Glutamatergic neuron (in vitro differentiated cells): ENCODE data around the gene FAM149B1. TPM values are rescaled to one million over a fixed set of nuclear protein-coding genes. Genes with fewer than 3 reads are reported as not detected.
A peak's percentile ranks its signal among the peaks of the same experiment; 100 is the strongest.

Experiments used
- DNase-seq: peaks from one replicate; pipeline ENCODE4 v3.0.0; 2022
- H3K27ac Mint-ChIP-seq: one replicate; pipeline ENCODE4 v1.8.0; 2020; ENCODE audit warnings: mild to moderate bottlenecking, mixed read lengths, inconsistent platforms; ENCODE audit not compliant: unreplicated experiment
- H3K27me3 Mint-ChIP-seq: one replicate; pipeline ENCODE4 v1.8.0; 2020; ENCODE audit warnings: mild to moderate bottlenecking, moderate library complexity, mixed read lengths, inconsistent platforms; ENCODE audit not compliant: unreplicated experiment
- H3K36me3 Mint-ChIP-seq: one replicate; pipeline ENCODE4 v1.8.0; 2020; ENCODE audit warnings: mild to moderate bottlenecking, mixed read lengths, inconsistent platforms; ENCODE audit not compliant: unreplicated experiment
- H3K4me1 Mint-ChIP-seq: one replicate; pipeline ENCODE4 v1.8.0; 2020; ENCODE audit warnings: mild to moderate bottlenecking, low read depth, mixed read lengths, inconsistent platforms; ENCODE audit not compliant: unreplicated experiment
- H3K4me3 Mint-ChIP-seq: one replicate; pipeline ENCODE4 v1.8.0; 2020; ENCODE audit warnings: mild to moderate bottlenecking, mixed read lengths, inconsistent platforms; ENCODE audit not compliant: unreplicated experiment
- H3K9me3 Mint-ChIP-seq: one replicate; pipeline ENCODE4 v1.8.0; 2020; ENCODE audit warnings: mild to moderate bottlenecking, moderate library complexity, mixed read lengths, inconsistent platforms; ENCODE audit not compliant: unreplicated experiment
- CTCF ChIP-seq: fragments of 200-600 bp; sonication (generic); IDR thresholded peaks from one replicate; pipeline ENCODE4 v1.5.0; 2021; ENCODE audit not compliant: partially characterized antibody, unreplicated experiment
- long read RNA-seq: library from polyadenylated mRNA; unstranded; transcript quantifications from one replicate; pipeline ENCODE4 v2.0.0, GENCODE V29; 2020; ENCODE audit not compliant: unreplicated experiment
- total RNA-seq: library from RNA; stranded (reverse); fragmentation: NEBNext Ultra II Directional; extraction: Animal tissue kit (Norgen Biotek cat#: 25700); gene quantifications from one replicate; pipeline ENCODE4 v1.2.1, GENCODE V29; 2021; ENCODE audit not compliant: unreplicated experiment

The FAM149B1 gene
- total RNA-seq = 31.3 TPM
- long read RNA-seq, partial matches to known transcripts = 0 of 1 reads
- long read RNA-seq, other reads (novel, unspliced or antisense) = 1 of 1 reads

DNA sequence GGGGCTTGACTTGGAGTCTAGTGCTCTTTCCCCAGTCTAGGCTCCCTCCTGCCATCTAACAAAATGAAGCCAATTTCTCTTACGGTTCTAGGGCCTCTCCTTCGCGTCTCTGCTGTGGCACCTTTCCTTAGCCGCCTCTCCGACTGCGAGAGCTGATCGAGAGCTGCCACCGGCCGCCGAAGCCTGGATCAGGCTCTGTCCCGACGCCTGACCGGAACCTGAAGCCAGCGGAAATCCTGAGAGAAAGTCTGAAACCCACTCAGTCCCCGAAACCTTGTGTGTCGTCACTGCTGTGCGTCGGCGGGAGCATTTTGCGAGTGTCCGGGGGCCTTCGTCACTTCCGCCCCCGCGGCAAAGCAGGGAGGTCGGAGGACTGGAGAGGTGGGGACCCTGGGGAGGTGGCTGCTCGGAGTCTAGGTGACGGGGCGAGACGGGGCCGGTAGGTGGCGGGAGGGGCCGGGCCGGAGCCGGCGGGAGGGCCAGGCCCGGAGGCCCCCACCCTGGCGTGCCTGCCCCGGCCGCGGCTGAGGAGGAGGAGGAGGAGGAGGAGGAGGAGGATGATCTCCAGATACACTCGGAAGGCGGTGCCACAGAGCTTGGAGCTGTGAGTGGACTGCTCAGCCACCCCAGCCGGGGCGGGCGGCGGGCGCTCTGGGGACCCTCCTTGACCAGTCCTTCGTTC is at the start of gene FAM149B1, which contains the start of gene ECD:
FAM149B1 (plus strand) TSS at position 337 of the 682 bp plus-strand sequence; CDS start at position 558, 221 bp downstream.
ECD (minus strand) TSS at position 226 of the 682 bp plus-strand sequence. CDS start 4,071 bp downstream, outside the sequence.
- peak; percentile 63 for TF ChIP-seq CTCF
- Mint-ChIP-seq H3K4me1 (peaks cover 4% of the 10 kb centered on the region), H3K27ac (peak within 1 kb of the TSS; percentile 99), H3K36me3 (no peaks in the 10 kb centered on the region), H3K4me3 (peak within 1 kb of the TSS; percentile 99), H3K27me3 (peaks cover 5% of the 10 kb centered on the region), H3K9me3 (peaks cover 3% of the 10 kb centered on the region)
- peak; percentile 95 for DNase-seq

DNA sequence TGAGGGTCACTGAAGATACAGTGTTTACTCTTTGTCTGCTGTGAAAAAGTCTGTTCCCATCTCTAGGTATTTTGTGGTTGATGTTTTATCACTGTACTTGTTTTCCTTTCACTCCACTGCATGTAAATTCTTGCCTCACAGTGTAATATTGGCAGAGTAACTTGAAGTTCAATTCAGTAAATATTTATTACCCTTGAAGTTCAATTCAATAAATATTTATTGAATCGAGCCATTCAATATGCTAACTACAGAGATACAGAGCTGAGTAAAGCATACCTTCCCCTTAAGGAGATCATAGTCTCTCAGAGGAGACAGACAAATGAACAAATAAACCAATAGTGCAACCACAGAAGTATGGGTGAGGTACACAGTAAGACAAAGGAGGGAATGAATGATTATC is 48.5 kb upstream of the FAM149B1 start:
- Mint-ChIP-seq H3K27me3 (no peaks in the 10 kb centered on the region), H3K27ac (no peak overlapping the region), H3K4me3 (no peak overlapping the region), H3K36me3 (no peaks in the 10 kb centered on the region), H3K9me3 (no peaks in the 10 kb centered on the region), H3K4me1 (no peaks in the 10 kb centered on the region)
- no peak for DNase-seq
- no peak for TF ChIP-seq CTCF

DNA sequence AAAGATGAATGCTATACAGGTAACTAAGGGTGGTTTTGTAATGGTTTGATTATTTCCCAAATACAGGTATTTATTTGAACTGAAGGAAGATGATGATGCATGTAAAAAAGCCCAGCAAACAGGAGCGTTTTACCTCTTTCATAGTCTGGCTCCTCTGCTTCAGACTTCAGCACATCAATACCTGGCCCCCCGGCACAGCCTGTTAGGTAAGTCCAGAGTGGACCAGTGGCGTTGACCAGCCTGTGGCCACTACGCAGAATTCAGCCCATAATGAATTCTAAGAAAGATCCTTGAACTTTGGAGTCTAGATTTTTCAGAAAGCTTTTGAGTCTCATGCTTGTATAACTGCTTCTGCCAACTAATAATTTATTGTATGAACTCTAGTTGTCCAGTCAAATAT is 48.0 kb upstream of the FAM149B1 start:
- H3K4me3 Mint-ChIP-seq = no peak overlapping the region
- H3K36me3 Mint-ChIP-seq = no peaks in the 10 kb centered on the region
- H3K9me3 Mint-ChIP-seq = no peaks in the 10 kb centered on the region
- H3K27me3 Mint-ChIP-seq = no peaks in the 10 kb centered on the region
- no peak for DNase-seq
- no peak for TF ChIP-seq CTCF
- no peak overlapping the region for H3K27ac Mint-ChIP-seq
- H3K4me1 Mint-ChIP-seq = no peaks in the 10 kb centered on the region

- Mint-ChIP-seq H3K9me3 (no peaks in the 10 kb centered on the region), H3K27ac (no peak overlapping the region), H3K36me3 (no peaks in the 10 kb centered on the region), H3K27me3 (no peaks in the 10 kb centered on the region), H3K4me1 (no peaks in the 10 kb centered on the region), H3K4me3 (no peak overlapping the region)
- no peak for DNase-seq
- no peak for TF ChIP-seq CTCF
Observed at GRCh38 chr10:73126343-73126742, 41.6 kb upstream of the FAM149B1 start.

- no peak overlapping the region for H3K4me3 Mint-ChIP-seq
- H3K4me1 Mint-ChIP-seq = peaks cover 2% of the 10 kb centered on the region
- no peaks in the 10 kb centered on the region for H3K9me3 Mint-ChIP-seq
- no peak overlapping the region for H3K27ac Mint-ChIP-seq
- H3K36me3 Mint-ChIP-seq = no peaks in the 10 kb centered on the region
- TF ChIP-seq CTCF = no peak
- no peaks in the 10 kb centered on the region for H3K27me3 Mint-ChIP-seq
- DNase-seq = no peak
Observed at GRCh38 chr10:73131301-73131700, 36.6 kb upstream of the FAM149B1 start.
